Hepatocyte (in vitro differentiated cells): ENCODE data around the gene MTFP1.
A peak's percentile ranks its signal among the peaks of the same experiment; 100 is the strongest.

Experiments used
- EZH2phosphoT487 ChIP-seq: fragments of 200-600 bp; sonication (generic); IDR thresholded peaks from one replicate; pipeline ENCODE4 v1.6.1; 2018; ENCODE audit warnings: antibody characterized with exemption, mild to moderate bottlenecking, low read depth, moderate library complexity; ENCODE audit not compliant: unreplicated experiment, severe bottlenecking
- TF ChIP-seq, protein P1 (sequence below): fragments of 200-600 bp; sonication (generic); IDR thresholded peaks from 2 replicates; pipeline ENCODE4 v1.5.1; 2016; ENCODE audit warnings: antibody characterized with exemption, mild to moderate bottlenecking; ENCODE audit not compliant: poor library complexity

GRCh38 chr22:30386960-30387827 lies 38.4 kb upstream of the MTFP1 start, which contains the start of gene RNF215:
- TF ChIP-seq, protein P1, sequence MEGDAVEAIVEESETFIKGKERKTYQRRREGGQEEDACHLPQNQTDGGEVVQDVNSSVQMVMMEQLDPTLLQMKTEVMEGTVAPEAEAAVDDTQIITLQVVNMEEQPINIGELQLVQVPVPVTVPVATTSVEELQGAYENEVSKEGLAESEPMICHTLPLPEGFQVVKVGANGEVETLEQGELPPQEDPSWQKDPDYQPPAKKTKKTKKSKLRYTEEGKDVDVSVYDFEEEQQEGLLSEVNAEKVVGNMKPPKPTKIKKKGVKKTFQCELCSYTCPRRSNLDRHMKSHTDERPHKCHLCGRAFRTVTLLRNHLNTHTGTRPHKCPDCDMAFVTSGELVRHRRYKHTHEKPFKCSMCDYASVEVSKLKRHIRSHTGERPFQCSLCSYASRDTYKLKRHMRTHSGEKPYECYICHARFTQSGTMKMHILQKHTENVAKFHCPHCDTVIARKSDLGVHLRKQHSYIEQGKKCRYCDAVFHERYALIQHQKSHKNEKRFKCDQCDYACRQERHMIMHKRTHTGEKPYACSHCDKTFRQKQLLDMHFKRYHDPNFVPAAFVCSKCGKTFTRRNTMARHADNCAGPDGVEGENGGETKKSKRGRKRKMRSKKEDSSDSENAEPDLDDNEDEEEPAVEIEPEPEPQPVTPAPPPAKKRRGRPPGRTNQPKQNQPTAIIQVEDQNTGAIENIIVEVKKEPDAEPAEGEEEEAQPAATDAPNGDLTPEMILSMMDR, result peak; percentile 91
- no peak for TF ChIP-seq EZH2phosphoT487
